Measurements from ENCODE around the gene PODXL. TPM values are rescaled to one million over a fixed set of nuclear protein-coding genes. Genes with fewer than 3 reads are reported as not detected.
A peak's percentile ranks its signal among the peaks of the same experiment; 100 is the strongest.

PODXL gene
- total and polyA plus RNA-seq, 2 experiments from 2014 or later = 220 to 727 TPM

GRCh38 chr7:131521651-131522163 is 34.7 kb downstream of the PODXL start (continued):
- TF ChIP-seq ZNF462 (CRISPR knock-in tag; IDR thresholded peaks at IDR 0.05) (no peak), ZNF331 (CRISPR knock-in tag; IDR thresholded peaks at IDR 0.05; ENCODE audit: low read depth) (no peak), EZH2 (IDR thresholded peaks at IDR 0.05; ENCODE audit: low read depth, unreplicated experiment) (no peak)

- TF ChIP-seq CTCF (conservative IDR thresholded peaks at IDR 0.05; ENCODE audit: low read depth in 2 of 2) (peak; percentile 32 to 51; a peak in 3 of 4 replicates), NANOG (IDR thresholded peaks at IDR 0.05; ENCODE audit: borderline replicate concordance) (no peak)
- Histone ChIP-seq H3K36me3 (ENCODE audit: insufficient read depth) (no peaks in the 10 kb centered on the region; the same call in 1 of the 2 replicates), H3F3A (replicated peaks; ENCODE audit: low read depth) (peaks cover 60% of the 10 kb centered on the region), H3K79me2 (replicated peaks; ENCODE audit: insufficient read depth) (peaks cover 100% of the 10 kb centered on the region), H3K27me3 (ENCODE audit: insufficient read depth) (no peaks in the 10 kb centered on the region), H3K4me2 (0 out of 2 replicates have a peak overlapping the region, but pooled peaks have one; percentile 3), H3K27ac (ENCODE audit: low read depth) (peak overlapping the region; percentile 50; the same call in 1 of the 2 replicates), H3K4me1 (ENCODE audit: insufficient read depth) (peaks cover 83% of the 10 kb centered on the region), H2AFZ (no peak overlapping the region), H4K20me1 (replicated peaks; ENCODE audit: insufficient read depth) (peaks cover 95% of the 10 kb centered on the region), H3K4me3 (no peak overlapping the region), H3K9me2 (ENCODE audit: insufficient read depth) (no peaks in the 10 kb centered on the region)
- ATAC-seq = peak; percentile 2; the same call in 1 of the 3 replicates
- no peaks in the 10 kb centered on the region for H3K9me3 Mint-ChIP-seq
- DNase-seq (ENCODE audit: low spot score) = no peak
- peaks cover 51% of the 10 kb centered on the region for H3K36me3 Mint-ChIP-seq (ENCODE audit: low read depth)
- H3K4me3 Mint-ChIP-seq = no peak overlapping the region
- peaks cover 68% of the 10 kb centered on the region for H3K4me1 Mint-ChIP-seq
- no peak overlapping the region for H3K27ac Mint-ChIP-seq
- peaks cover 19% of the 10 kb centered on the region for H3K27me3 Mint-ChIP-seq (ENCODE audit: insufficient read depth, low read depth, poor library complexity)
Measured at GRCh38 chr7:131518626-131519025, 37.8 kb downstream of the PODXL start.
